Liver (tissue), 3 donors: ENCODE results near the gene KCNQ1.

Experiments
- ATF3 ChIP-seq: IDR thresholded peaks from 2 replicates; pipeline ENCODE4 v1.6.1; 2016; ENCODE audit warnings: antibody characterized with exemption
- CTCF ChIP-seq: fragments of 150-350 bp; IDR thresholded peaks from 2 replicates; pipeline ENCODE4 v1.5.1; 2017; ENCODE audit warnings: improper control_type of control experiment, low read depth, low read length; ENCODE audit not compliant: missing input control
- EGR1 ChIP-seq, 2 donors: IDR thresholded peaks; 2 replicates each; pipeline ENCODE4 v1.6.1; 2016 to 2018; ENCODE audit warnings: antibody characterized with exemption in 2 of 2, low read depth in 2 of 2
- GABPA ChIP-seq, 2 donors: IDR thresholded peaks in 1 of 2; conservative IDR thresholded peaks in 1 of 2; 2 replicates each; pipeline ENCODE4 v1.6.1; 2016; ENCODE audit warnings: antibody characterized with exemption in 2 of 2, mild to moderate bottlenecking in 1 of 2, moderate library complexity in 1 of 2
- RAD21 ChIP-seq, 2 donors: IDR thresholded peaks; 2 replicates each; pipeline ENCODE4 v1.6.1; 2016; ENCODE audit warnings: antibody characterized with exemption in 2 of 2, mild to moderate bottlenecking in 2 of 2
- REST ChIP-seq: IDR thresholded peaks from 2 replicates; pipeline ENCODE4 v1.6.1; 2016; ENCODE audit warnings: antibody characterized with exemption, mild to moderate bottlenecking
- donor health status: healthy.
- donor health status: healthy.

- TF ChIP-seq GABPA (IDR thresholded peaks at IDR 0.05 in 1 of 2, conservative IDR thresholded peaks at IDR 0.05 in 1 of 2) (no peak), CTCF (no peak), EGR1 (IDR thresholded peaks at IDR 0.05; ENCODE audit: low read depth in 2 of 2) (no peak), REST (no peak), RAD21 (IDR thresholded peaks at IDR 0.05) (no peak), ATF3 (no peak)
Measured at GRCh38 chr11:2668876-2669275, 224.1 kb downstream of the KCNQ1 start.
